AG10803 (cell line): ENCODE measurements around the gene HBA1.
"Not testable (repeated sequence)": the region's sequence is repeated elsewhere in the genome, so short reads cannot be mapped to it uniquely, and the experiment has no call there.

Source experiments
- DNase-seq: peaks from one replicate; pipeline ENCODE4 v3.0.0; 2010; ENCODE audit warnings: low read depth
- H3K4me3 ChIP-seq: 2 replicates; pipeline ENCODE4 v1.5.1; 2011; ENCODE audit warnings: mild to moderate bottlenecking, low read length, control low read depth
- CTCF ChIP-seq: conservative IDR thresholded peaks from 2 replicates; pipeline ENCODE4 v1.5.1; 2011; ENCODE audit warnings: mild to moderate bottlenecking, low read length, control low read depth, inconsistent platforms

Gene HBA1

GRCh38 chr16:167122-167690 is 9.3 kb upstream of the HBA1 start:
- no peak for DNase-seq
- no peak overlapping the region for H3K4me3 ChIP-seq
- TF ChIP-seq CTCF = no peak

GRCh38 chr16:168424-168823 is 8.1 kb upstream of the HBA1 start:
- no peak for DNase-seq
- no peak for TF ChIP-seq CTCF
- H3K4me3 ChIP-seq = no peak overlapping the region

- TF ChIP-seq CTCF = no peak
- no peak overlapping the region for H3K4me3 ChIP-seq
- DNase-seq = no peak
These were observed 7.5 kb upstream of the HBA1 start for GRCh38 chr16:169014-169413.

GRCh38 chr16:170088-170507 is 6.4 kb upstream of the HBA1 start:
- DNase-seq, H3K4me3 ChIP-seq: not testable (repeated sequence)

- no peak for TF ChIP-seq CTCF
- DNase-seq = no peak
- no peak overlapping the region for H3K4me3 ChIP-seq
These were observed 5.7 kb upstream of the HBA1 start for GRCh38 chr16:170788-171187.

GRCh38 chr16:172374-172941 is 4.0 kb upstream of the HBA1 start, which contains the start of gene HBA2:
Gene HBA2, plus strand, starts transcription at chr16:172876. Its CDS starts 37 bp downstream, at chr16:172913.
- not testable (repeated sequence) for H3K4me3 ChIP-seq, DNase-seq

- not testable (repeated sequence) for H3K4me3 ChIP-seq, DNase-seq
These were observed 3.1 kb upstream of the HBA1 start for GRCh38 chr16:173211-173854.

GRCh38 chr16:173928-174769 is 2.3 kb upstream of the HBA1 start:
- DNase-seq, H3K4me3 ChIP-seq: not testable (repeated sequence)
